Esophagus squamous epithelium (tissue), 5 donors: ENCODE measurements around the gene SH2D3A. TPM values are rescaled to one million over a fixed set of nuclear protein-coding genes. Genes with fewer than 3 reads are reported as not detected.
"Not testable (repeated sequence)": the region's sequence is repeated elsewhere in the genome, so short reads cannot be mapped to it uniquely, and the experiment has no call there.

ENCODE experiments used
- DNase-seq: peaks from one replicate; lab custom pipeline; 2025; lab: John Stamatoyannopoulos, UW
- H3K27ac ChIP-seq, 4 donors: fragments of 200-600 bp; sonication (generic); one replicate each; pipeline ENCODE4 v1.5.1; 2016 to 2019; ENCODE audit warnings: mild to moderate bottlenecking in 1 of 4
- H3K27me3 ChIP-seq, 4 donors: fragments of 200-600 bp; sonication (generic); 1 replicate in 3 of 4; 2 replicates in 1 of 4; pipeline versions ENCODE4 v1.5.1 to v1.6.0; 2017 to 2021; ENCODE audit warnings: antibody characterized with exemption in 1 of 4
- H3K36me3 ChIP-seq, 3 donors: fragments of 200-600 bp; sonication (generic); one replicate each; pipeline ENCODE4 v1.5.1; 2016 to 2019
- H3K4me1 ChIP-seq, 3 donors: fragments of 200-600 bp; sonication (generic); one replicate each; pipeline ENCODE4 v1.5.1; 2017 to 2019
- H3K4me3 ChIP-seq, 4 donors: fragments of 200-600 bp; sonication (generic); 1 replicate in 3 of 4; 2 replicates in 1 of 4; pipeline ENCODE4 v1.5.1; 2016 to 2019; ENCODE audit warnings: mild to moderate bottlenecking in 2 of 4, moderate library complexity in 1 of 4
- H3K9me3 ChIP-seq, 3 donors: fragments of 200-600 bp; sonication (generic); one replicate each; pipeline ENCODE4 v1.5.1; 2016 to 2019
- CTCF ChIP-seq, 6 experiments: fragments of 450-650 bp in 4 of 6; fragments of 200-600 bp in 2 of 6; sonication (generic) in 2 of 6; IDR thresholded peaks; one replicate each; pipeline ENCODE4 v1.5.1; 2016 to 2019; ENCODE audit warnings: antibody characterized with exemption in 6 of 6, mild to moderate bottlenecking in 4 of 6, moderate library complexity in 4 of 6
- POLR2A ChIP-seq, 4 donors: fragments of 450-650 bp; IDR thresholded peaks; one replicate each; pipeline ENCODE4 v1.6.1; 2017; ENCODE audit warnings: antibody characterized with exemption in 4 of 4, mild to moderate bottlenecking in 4 of 4, moderate library complexity in 3 of 4
- WGBS, 2 donors: methylation state at CpG; one replicate each; pipeline ENCODE4 v1.1.5; 2018; 5-methylcytosine and 5-hydroxymethylcytosine counted together
- intact Hi-C: fragments of 100-400 bp; cut with DNase I; formaldehyde crosslinking; loops from one replicate; pipeline ENCODE4 v1.15.0; 2022
- total RNA-seq, 4 donors: library from RNA; depleted of rRNA; stranded (reverse); fragments of >200 nt; gene quantifications; one replicate each; pipeline ENCODE4 v1.1.0, GENCODE V29; 2016
- donor health status: DM: yes; HTN: yes; CAD: no.

Gene SH2D3A
- total RNA-seq, 4 donors from 2014 or later = 17.3 to 52.1 (median 40.6) TPM

DNA sequence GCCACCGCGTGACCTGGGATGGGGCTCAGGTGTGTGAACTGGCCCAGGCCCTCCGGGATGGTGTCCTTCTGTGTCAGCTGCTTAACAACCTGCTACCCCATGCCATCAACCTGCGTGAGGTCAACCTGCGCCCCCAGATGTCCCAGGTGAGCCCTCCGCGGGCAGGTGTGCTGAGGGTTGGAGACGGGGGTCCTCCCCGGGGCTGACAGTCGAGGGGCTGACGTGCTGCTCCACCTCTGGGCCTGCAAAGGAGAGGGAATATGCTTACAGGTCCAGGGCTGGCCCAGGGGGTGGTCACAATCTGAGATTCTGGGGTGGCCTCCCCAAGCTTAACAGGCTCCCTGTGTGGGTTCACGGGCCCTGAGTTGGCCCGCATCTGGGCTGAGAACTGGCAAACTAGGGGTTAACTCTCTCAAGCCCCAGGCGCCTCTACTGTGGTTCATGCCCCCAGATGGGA is 5.7 kb upstream of the SH2D3A start:
- Histone ChIP-seq H3K36me3 (no peaks in the 10 kb centered on the region), H3K9me3 (no peaks in the 10 kb centered on the region), H3K27me3 (peaks cover 0 to 2% (median 0%) of the 10 kb centered on the region in 4 donors), H3K4me1 (peaks cover 0 to 18% (median 1%) of the 10 kb centered on the region in 3 donors), H3K4me3 (peak overlapping the region; percentile 5 to 65 (median 48)), H3K27ac (peak overlapping the region; percentile 29 to 79 (median 55))
- TF ChIP-seq CTCF (IDR thresholded peaks at IDR 0.05) (no peak), POLR2A (IDR thresholded peaks at IDR 0.05) (no peak)
- DNase-seq = no peak
- intact Hi-C loops = no loop called here
- no CpG with 5 or more reads among the region's 14 CpGs for WGBS, 2 donors

DNA sequence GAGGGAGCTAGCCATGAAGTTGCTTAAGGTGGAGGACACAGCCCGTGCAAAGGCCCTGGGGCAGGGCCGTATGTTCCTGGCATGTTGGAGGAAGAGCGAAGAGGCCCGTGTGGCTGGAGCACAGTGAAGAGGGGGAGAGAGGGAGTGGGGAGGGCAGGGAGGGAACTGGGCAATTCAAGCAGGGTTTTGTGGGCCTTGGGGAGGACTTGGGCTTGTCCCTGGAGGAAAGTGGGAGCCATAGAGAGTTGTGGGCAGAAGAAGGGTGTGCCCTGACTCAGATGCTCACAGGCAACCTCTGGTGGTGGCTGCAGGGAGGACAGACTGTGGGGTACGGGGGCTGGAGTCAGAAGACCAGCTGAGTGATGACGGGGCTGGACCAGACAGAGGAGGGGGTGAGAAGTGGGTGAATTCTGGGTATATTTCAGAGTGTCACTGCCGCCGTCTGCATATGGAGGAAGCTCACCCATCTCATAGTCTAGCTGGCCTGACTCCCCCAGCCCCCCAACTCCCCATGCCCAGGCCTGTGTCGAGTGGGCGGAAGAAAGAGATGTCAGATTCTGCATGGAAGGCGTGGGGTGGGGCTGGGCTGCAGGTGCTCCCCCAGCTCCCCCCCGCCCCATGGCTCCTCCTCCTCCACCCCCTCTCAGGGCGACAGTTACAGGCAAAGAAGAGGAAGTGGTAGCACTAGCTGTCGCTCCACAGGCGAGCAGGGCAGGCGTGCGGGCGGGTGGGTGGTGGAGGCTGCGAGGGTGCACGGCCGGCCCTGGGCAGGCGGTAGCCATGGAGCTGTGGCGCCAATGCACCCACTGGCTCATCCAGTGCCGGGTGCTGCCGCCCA is 5.0 kb upstream of the SH2D3A start, which contains the start of gene VAV1:
Gene VAV1, plus strand, starts transcription at position 681 of the 838 bp plus-strand sequence. Its CDS starts 100 bp downstream, at position 781.
- Histone ChIP-seq H3K36me3 (no peaks in the 10 kb centered on the region), H3K4me3 (peak within 1 kb of the TSS; percentile 5 to 65 (median 48)), H3K27me3 (peaks cover 0 to 8% (median 0%) of the 10 kb centered on the region in 4 donors), H3K9me3 (no peaks in the 10 kb centered on the region), H3K27ac (peak within 1 kb of the TSS; percentile 29 to 79 (median 55)), H3K4me1 (peaks cover 0 to 24% (median 8%) of the 10 kb centered on the region in 3 donors)
- intact Hi-C loops = no loop called here
- TF ChIP-seq CTCF (IDR thresholded peaks at IDR 0.05) (peak in 1 of 6 experiments; percentile 25), POLR2A (IDR thresholded peaks at IDR 0.05) (peak in 1 of 4 donors; percentile 51)
- 44 to 54% methylated on average over 8 to 12 of the region's 25 CpGs for WGBS, 2 donors
- DNase-seq = peak; percentile 55

DNA sequence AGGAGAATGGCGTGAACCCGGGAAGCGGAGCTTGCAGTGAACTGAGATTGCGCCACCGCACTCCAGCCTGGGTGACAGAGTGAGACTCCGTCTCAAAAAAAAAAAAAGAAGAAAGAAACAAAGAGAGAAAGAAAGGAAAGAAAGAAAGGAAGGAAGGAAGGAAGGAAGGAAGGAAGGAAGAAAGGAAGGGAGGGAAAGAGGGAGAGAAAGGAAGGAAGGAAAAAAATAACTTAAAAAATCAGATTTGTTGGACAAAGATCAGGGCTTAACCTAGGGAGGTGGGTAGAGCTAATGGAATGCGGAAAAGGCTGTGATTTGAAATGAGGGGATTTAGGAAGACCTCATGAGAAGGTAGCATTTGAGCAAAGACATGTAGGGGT is 4.4 kb upstream of the SH2D3A start:
- H3K36me3 ChIP-seq, DNase-seq, H3K4me3 ChIP-seq, H3K9me3 ChIP-seq, intact Hi-C loops, H3K27ac ChIP-seq: not testable (repeated sequence)
- peaks cover 0 to 12% (median 0%) of the 10 kb centered on the region in 4 donors for H3K27me3 ChIP-seq
- 80 to 87% methylated on average over 7 of the region's 7 CpGs for WGBS, 2 donors
- H3K4me1 ChIP-seq = peaks cover 0 to 30% (median 9%) of the 10 kb centered on the region in 3 donors

GRCh38 chr19:6769006-6769619 is 1.9 kb upstream of the SH2D3A start:
- peak in 4 of 6 experiments; percentile 17 to 51 (median 26) for TF ChIP-seq CTCF (IDR thresholded peaks at IDR 0.05)
- TF ChIP-seq POLR2A (IDR thresholded peaks at IDR 0.05) = no peak
- H3K27ac ChIP-seq = peak overlapping the region in 2 of 4 donors; percentile 21 to 92
- WGBS, 2 donors = 55 to 61% methylated on average over 7 to 11 of the region's 11 CpGs

GRCh38 chr19:6768236-6768785 is 1.1 kb upstream of the SH2D3A start:
- no peak for DNase-seq
- Histone ChIP-seq H3K27ac (peak overlapping the region; percentile 71 to 92 (median 89)), H3K4me3 (peak overlapping the region in 3 of 4 donors; percentile 54 to 74 (median 59)), H3K27me3 (peaks cover 0 to 26% (median 0%) of the 10 kb centered on the region in 4 donors), H3K9me3 (no peaks in the 10 kb centered on the region), H3K4me1 (peaks cover 4 to 39% (median 15%) of the 10 kb centered on the region in 3 donors), H3K36me3 (peaks cover 0 to 3% (median 0%) of the 10 kb centered on the region in 3 donors)
- intact Hi-C loops = no loop called here
- TF ChIP-seq POLR2A (IDR thresholded peaks at IDR 0.05) = no peak
- 45 to 46% methylated on average over 7 to 8 of the region's 8 CpGs for WGBS, 2 donors

More at GRCh38 chr19:6769006-6769619, 1.9 kb upstream of the SH2D3A start:
- Histone ChIP-seq H3K4me3 (no peak overlapping the region), H3K4me1 (peaks cover 4 to 39% (median 15%) of the 10 kb centered on the region in 3 donors), H3K9me3 (no peaks in the 10 kb centered on the region), H3K36me3 (no peaks in the 10 kb centered on the region), H3K27me3 (peaks cover 0 to 26% (median 0%) of the 10 kb centered on the region in 4 donors)
- intact Hi-C loops = no loop called here
- DNase-seq = no peak
